HFF-Myc (cell line): Measurements from ENCODE around the gene RERE.

Source experiments
- DNase-seq: peaks from one replicate; pipeline ENCODE4 v3.0.0-alpha.2; 2011; ENCODE audit warnings: low read depth; ENCODE audit errors: extremely low read depth
- H3K4me3 ChIP-seq: replicated peaks from 2 replicates; pipeline ENCODE4 v1.5.1; 2011; ENCODE audit warnings: low read depth, mild to moderate bottlenecking, control low read depth, low read length
- CTCF ChIP-seq: IDR thresholded peaks from 2 replicates; pipeline ENCODE4 v1.5.1; 2012; ENCODE audit warnings: mild to moderate bottlenecking, low read depth, low read length, control low read depth; ENCODE audit errors: missing control alignments

The RERE gene

GRCh38 chr1:8429549-8430110 lies 387.8 kb downstream of the RERE start:
- DNase-seq = no peak
- H3K4me3 ChIP-seq = no peak overlapping the region
- no peak for TF ChIP-seq CTCF

- DNase-seq = no peak
- no peak for TF ChIP-seq CTCF
Measured at GRCh38 chr1:8428441-8428840, 389.0 kb downstream of the RERE start.

GRCh38 chr1:8427986-8428385 lies 389.5 kb downstream of the RERE start:
- no peak for DNase-seq
- no peak overlapping the region for H3K4me3 ChIP-seq
- TF ChIP-seq CTCF = no peak

More at GRCh38 chr1:8428441-8428840, 389.0 kb downstream of the RERE start:
- no peak overlapping the region for H3K4me3 ChIP-seq

GRCh38 chr1:8427493-8427892 lies 389.9 kb downstream of the RERE start:
- H3K4me3 ChIP-seq = no peak overlapping the region
- no peak for DNase-seq
- no peak for TF ChIP-seq CTCF

GRCh38 chr1:8426996-8427395 lies 390.4 kb downstream of the RERE start:
- no peak for TF ChIP-seq CTCF
- no peak overlapping the region for H3K4me3 ChIP-seq
- DNase-seq = no peak

- H3K4me3 ChIP-seq = no peak overlapping the region
Measured at GRCh38 chr1:8425781-8426161, 391.7 kb downstream of the RERE start.

More at GRCh38 chr1:8425781-8426161, 391.7 kb downstream of the RERE start:
- TF ChIP-seq CTCF = no peak
- no peak for DNase-seq
